ENCODE measurements around the gene ELN. TPM values are rescaled to one million over a fixed set of nuclear protein-coding genes. Genes with fewer than 3 reads are reported as not detected.
A peak's percentile ranks its signal among the peaks of the same experiment; 100 is the strongest.
"Not testable (repeated sequence)": the region's sequence is repeated elsewhere in the genome, so short reads cannot be mapped to it uniquely, and the experiment has no call there.

ELN gene
- total RNA-seq, 1 donor from 2014 or later, result 0.47 TPM

DNA sequence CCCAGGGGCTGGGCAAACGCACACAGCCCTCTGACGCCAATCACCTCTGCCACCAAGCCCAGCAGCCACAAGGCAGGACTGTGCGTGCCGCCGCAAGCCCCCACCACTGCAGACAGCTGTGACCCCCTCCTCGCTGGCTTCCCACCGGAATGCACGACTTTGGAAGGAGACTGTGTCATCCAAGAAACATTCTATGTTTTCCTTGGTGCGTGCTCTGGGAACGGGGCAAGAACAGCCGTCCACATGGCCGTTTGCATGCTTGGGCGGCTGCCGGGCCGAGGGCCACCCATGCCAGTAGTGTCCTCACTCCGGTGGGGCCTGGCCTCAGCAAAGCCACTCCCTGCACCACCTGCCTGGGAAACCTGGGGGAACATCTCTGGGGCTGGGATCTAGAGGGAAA lies 17.6 kb upstream of the ELN start:
- Histone ChIP-seq H3K27ac (no peak overlapping the region), H3F3A (ENCODE audit: low read depth) (no peaks in the 10 kb centered on the region), H3K4me3 (no peak overlapping the region), H3K9me3 (ENCODE audit: low read depth) (no peaks in the 10 kb centered on the region), H3K27me3 (no peaks in the 10 kb centered on the region), H3K4me1 (peaks cover 8% of the 10 kb centered on the region), H2AFZ (replicated peaks) (no peak overlapping the region), H3K79me2 (ENCODE audit: low read depth) (no peaks in the 10 kb centered on the region), H4K20me1 (ENCODE audit: low read depth) (no peaks in the 10 kb centered on the region), H3K4me2 (no peak overlapping the region), H3K9ac (no peak overlapping the region), H3K36me3 (no peaks in the 10 kb centered on the region)
- H3K27ac Mint-ChIP-seq, result no peak overlapping the region
- H3K4me1 Mint-ChIP-seq, result no peaks in the 10 kb centered on the region
- TF ChIP-seq EZH2phosphoT487 (IDR thresholded peaks at IDR 0.05) (no peak), EZH2 (IDR thresholded peaks at IDR 0.05) (no peak)
- TF ChIP-seq, protein P1, sequence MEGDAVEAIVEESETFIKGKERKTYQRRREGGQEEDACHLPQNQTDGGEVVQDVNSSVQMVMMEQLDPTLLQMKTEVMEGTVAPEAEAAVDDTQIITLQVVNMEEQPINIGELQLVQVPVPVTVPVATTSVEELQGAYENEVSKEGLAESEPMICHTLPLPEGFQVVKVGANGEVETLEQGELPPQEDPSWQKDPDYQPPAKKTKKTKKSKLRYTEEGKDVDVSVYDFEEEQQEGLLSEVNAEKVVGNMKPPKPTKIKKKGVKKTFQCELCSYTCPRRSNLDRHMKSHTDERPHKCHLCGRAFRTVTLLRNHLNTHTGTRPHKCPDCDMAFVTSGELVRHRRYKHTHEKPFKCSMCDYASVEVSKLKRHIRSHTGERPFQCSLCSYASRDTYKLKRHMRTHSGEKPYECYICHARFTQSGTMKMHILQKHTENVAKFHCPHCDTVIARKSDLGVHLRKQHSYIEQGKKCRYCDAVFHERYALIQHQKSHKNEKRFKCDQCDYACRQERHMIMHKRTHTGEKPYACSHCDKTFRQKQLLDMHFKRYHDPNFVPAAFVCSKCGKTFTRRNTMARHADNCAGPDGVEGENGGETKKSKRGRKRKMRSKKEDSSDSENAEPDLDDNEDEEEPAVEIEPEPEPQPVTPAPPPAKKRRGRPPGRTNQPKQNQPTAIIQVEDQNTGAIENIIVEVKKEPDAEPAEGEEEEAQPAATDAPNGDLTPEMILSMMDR (IDR thresholded peaks at IDR 0.05), result no peak
- H3K4me3 Mint-ChIP-seq, result no peak overlapping the region
- DNase-seq (ENCODE audit: low spot score), result no peak
- no peaks in the 10 kb centered on the region for H3K36me3 Mint-ChIP-seq
- H3K9me3 Mint-ChIP-seq, result no peaks in the 10 kb centered on the region
- peaks cover 11% of the 10 kb centered on the region for H3K27me3 Mint-ChIP-seq (ENCODE audit: insufficient read depth, low read depth)

DNA sequence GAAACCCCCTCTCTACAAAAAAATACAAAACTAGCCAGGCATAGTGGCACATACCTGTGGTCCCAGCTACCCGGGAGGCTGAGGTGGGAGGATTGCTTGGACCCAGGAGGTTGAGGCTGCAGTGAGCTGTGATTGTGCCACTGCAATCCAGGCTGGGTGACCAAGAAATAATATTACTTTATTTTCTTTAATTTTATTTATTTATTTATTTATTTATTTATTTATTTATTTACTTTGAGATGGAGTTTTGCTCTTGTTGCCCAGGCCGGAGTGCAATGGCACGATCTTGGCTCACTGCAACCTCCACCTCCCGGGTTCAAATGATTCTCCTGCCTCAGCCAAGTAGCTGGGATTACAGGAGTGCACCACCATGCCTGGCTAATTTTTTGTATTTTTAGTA lies 16.6 kb upstream of the ELN start:
- H3F3A ChIP-seq (ENCODE audit: low read depth); H3K9me3 ChIP-seq (ENCODE audit: low read depth); H3K4me1 ChIP-seq; H3K4me3 ChIP-seq; H3K4me1 Mint-ChIP-seq; H4K20me1 ChIP-seq (ENCODE audit: low read depth); H3K36me3 Mint-ChIP-seq; H3K9me3 Mint-ChIP-seq; H3K4me2 ChIP-seq; H2AFZ ChIP-seq (replicated peaks); H3K27me3 ChIP-seq; DNase-seq (ENCODE audit: low spot score); H3K79me2 ChIP-seq (ENCODE audit: low read depth); H3K4me3 Mint-ChIP-seq; H3K27ac Mint-ChIP-seq; H3K36me3 ChIP-seq; H3K9ac ChIP-seq; H3K27ac ChIP-seq: not testable (repeated sequence)
- peaks cover 15% of the 10 kb centered on the region for H3K27me3 Mint-ChIP-seq (ENCODE audit: insufficient read depth, low read depth)

DNA sequence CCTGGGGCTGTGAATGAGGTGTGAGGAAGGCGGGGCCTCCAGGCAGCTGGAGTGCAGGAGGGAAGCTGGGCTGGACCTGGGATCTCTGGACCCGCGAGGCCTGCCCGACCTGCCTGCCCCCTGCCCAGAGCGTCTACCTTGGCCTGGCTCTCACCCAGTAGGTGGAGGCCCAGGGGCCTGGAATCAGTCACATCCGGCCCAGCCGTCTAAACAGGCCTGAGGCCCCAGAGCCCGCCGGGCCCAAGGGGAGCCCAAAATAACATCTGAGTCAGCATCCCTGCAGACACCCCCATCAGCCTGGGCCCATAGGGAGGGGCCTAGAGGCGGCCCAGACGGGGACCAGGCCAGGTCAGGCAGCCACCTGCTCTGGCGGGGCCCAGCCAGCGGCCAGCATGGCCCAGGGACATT lies 15.1 kb upstream of the ELN start:
- Histone ChIP-seq H2AFZ (replicated peaks) (no peak overlapping the region), H3K4me2 (no peak overlapping the region)

DNA sequence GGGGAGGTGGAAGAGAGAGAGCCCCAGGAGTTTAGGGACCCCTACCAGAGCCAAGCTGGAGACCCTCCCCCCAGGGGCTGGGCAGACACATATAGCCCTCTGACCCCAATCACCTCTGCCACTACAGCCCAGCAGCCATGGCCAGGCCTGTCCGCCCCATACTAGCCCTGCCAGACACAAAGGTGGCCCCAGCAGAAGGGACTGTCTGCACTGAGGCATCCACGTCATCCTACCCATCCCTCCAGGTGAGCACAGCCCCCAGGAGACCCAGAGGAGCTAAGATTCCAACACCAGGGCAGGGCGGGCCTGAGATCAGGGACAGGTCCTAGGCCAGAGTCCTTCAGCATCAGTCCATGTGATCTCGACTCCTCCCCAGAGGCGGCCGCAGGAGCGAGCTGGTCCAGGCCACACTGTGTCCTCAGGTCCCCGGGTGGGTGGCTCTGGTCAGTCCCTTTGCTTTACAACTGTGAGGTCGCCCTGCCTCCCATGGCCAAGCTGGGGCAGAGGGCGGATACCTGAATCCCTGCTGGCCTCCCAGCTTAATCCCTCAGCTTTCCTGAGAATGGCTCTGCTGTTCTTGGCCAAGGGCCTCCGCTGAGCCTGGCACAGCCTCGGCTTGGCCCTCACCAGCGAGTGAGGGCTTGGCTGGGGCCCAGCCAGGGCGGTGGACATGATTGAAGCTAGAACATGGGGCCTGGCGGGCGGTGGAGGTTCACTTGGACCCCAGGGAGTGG lies 14.3 kb upstream of the ELN start:
- H3K9me3 ChIP-seq (ENCODE audit: low read depth), result no peaks in the 10 kb centered on the region
- peaks cover 12% of the 10 kb centered on the region for H3K4me1 ChIP-seq
- H3K9me3 Mint-ChIP-seq, result no peaks in the 10 kb centered on the region
- no peak overlapping the region for H2AFZ ChIP-seq (replicated peaks)
- H4K20me1 ChIP-seq (ENCODE audit: low read depth), result no peaks in the 10 kb centered on the region
- H3K4me1 Mint-ChIP-seq, result peaks cover 16% of the 10 kb centered on the region
- H3K27ac ChIP-seq, result no peak overlapping the region
- no peak overlapping the region for H3K4me3 ChIP-seq
- no peak for TF ChIP-seq EZH2phosphoT487 (IDR thresholded peaks at IDR 0.05)
- TF ChIP-seq, protein P1 (IDR thresholded peaks at IDR 0.05), result no peak
- TF ChIP-seq EZH2 (IDR thresholded peaks at IDR 0.05), result no peak
- peak overlapping the region; percentile 22 for H3K4me2 ChIP-seq
- DNase-seq (ENCODE audit: low spot score), result no peak
- peaks cover under 1% of the 10 kb centered on the region for H3F3A ChIP-seq (ENCODE audit: low read depth)
- H3K27ac Mint-ChIP-seq, result peak overlapping the region; percentile 85
- no peaks in the 10 kb centered on the region for H3K79me2 ChIP-seq (ENCODE audit: low read depth)
- no peaks in the 10 kb centered on the region for H3K36me3 ChIP-seq
- H3K27me3 ChIP-seq, result no peaks in the 10 kb centered on the region
- H3K27me3 Mint-ChIP-seq (ENCODE audit: insufficient read depth, low read depth), result peaks cover 12% of the 10 kb centered on the region
- no peak overlapping the region for H3K9ac ChIP-seq
- H3K36me3 Mint-ChIP-seq, result no peaks in the 10 kb centered on the region
- no peak overlapping the region for H3K4me3 Mint-ChIP-seq

More for the DNA sequence above, 15.1 kb upstream of the ELN start:
- peaks cover 10% of the 10 kb centered on the region for H3K4me1 Mint-ChIP-seq
- H3K4me3 Mint-ChIP-seq, result no peak overlapping the region
- H3K27me3 Mint-ChIP-seq (ENCODE audit: insufficient read depth, low read depth), result peaks cover 12% of the 10 kb centered on the region
- no peaks in the 10 kb centered on the region for H4K20me1 ChIP-seq (ENCODE audit: low read depth)
- H3K79me2 ChIP-seq (ENCODE audit: low read depth), result no peaks in the 10 kb centered on the region
- H3K27me3 ChIP-seq, result no peaks in the 10 kb centered on the region
- no peaks in the 10 kb centered on the region for H3K36me3 Mint-ChIP-seq
- no peaks in the 10 kb centered on the region for H3K36me3 ChIP-seq
- H3F3A ChIP-seq (ENCODE audit: low read depth), result no peaks in the 10 kb centered on the region
- no peak overlapping the region for H3K27ac ChIP-seq
- no peak for TF ChIP-seq EZH2phosphoT487 (IDR thresholded peaks at IDR 0.05)
- TF ChIP-seq, protein P1 (IDR thresholded peaks at IDR 0.05), result no peak
- no peak for TF ChIP-seq EZH2 (IDR thresholded peaks at IDR 0.05)
- H3K4me1 ChIP-seq, result peaks cover 8% of the 10 kb centered on the region
- H3K9me3 Mint-ChIP-seq, result no peaks in the 10 kb centered on the region
- no peaks in the 10 kb centered on the region for H3K9me3 ChIP-seq (ENCODE audit: low read depth)
- H3K9ac ChIP-seq, result no peak overlapping the region
- no peak for DNase-seq (ENCODE audit: low spot score)
- no peak overlapping the region for H3K27ac Mint-ChIP-seq
- no peak overlapping the region for H3K4me3 ChIP-seq
